Superior temporal gyrus (tissue), 1 donor: ENCODE results near the gene LOXL1.
A peak's percentile ranks its signal among the peaks of the same experiment; 100 is the strongest.
"Not testable (repeated sequence)": the region's sequence is repeated elsewhere in the genome, so short reads cannot be mapped to it uniquely, and the experiment has no call there.

Source experiments
- DNase-seq: peaks from one replicate; pipeline ENCODE4 v3.0.0-alpha.2; 2016; ENCODE audit errors: extremely low spot score

The LOXL1 gene

DNA sequence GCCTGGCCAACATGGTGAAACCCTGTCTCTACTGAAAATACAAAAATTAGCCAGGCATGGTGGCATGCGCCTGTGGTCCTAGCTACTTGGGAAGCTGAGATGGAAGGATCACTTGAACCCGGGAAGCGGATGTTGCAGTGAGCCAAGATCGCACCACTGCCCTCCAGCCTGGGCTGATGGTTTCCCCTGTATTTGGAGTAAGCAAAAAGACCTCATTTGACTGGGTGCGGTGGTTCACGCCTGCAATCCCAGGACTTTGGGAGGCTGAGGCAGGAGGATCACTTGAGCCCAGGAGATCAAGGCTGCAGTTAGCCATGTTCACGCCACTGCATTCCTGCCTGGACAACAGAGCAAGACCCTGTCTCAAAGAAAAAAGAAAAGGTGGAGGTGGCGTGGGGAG, 12.3 kb downstream of the LOXL1 start:
- not testable (repeated sequence) for DNase-seq

DNA sequence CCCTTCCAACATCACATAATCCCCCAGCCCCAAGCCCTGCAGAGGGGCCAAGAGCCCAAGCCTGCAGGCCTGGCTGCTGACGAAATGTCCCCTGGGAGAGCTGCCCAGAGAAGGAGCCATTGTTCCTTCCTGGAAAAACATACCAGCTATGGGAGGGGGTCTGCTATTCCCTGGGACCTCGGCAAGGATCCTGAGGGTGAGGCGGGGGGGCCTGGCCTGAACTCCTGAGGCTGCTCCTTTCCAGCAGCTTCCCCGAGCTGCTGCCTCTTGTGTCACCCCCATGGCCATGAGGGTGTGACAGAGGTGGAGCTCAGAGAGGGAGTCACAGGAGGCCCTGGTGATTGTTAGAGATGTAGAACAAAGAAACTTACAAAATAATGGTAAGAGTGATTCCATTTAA, 12.9 kb downstream of the LOXL1 start:
- DNase-seq = no peak

DNA sequence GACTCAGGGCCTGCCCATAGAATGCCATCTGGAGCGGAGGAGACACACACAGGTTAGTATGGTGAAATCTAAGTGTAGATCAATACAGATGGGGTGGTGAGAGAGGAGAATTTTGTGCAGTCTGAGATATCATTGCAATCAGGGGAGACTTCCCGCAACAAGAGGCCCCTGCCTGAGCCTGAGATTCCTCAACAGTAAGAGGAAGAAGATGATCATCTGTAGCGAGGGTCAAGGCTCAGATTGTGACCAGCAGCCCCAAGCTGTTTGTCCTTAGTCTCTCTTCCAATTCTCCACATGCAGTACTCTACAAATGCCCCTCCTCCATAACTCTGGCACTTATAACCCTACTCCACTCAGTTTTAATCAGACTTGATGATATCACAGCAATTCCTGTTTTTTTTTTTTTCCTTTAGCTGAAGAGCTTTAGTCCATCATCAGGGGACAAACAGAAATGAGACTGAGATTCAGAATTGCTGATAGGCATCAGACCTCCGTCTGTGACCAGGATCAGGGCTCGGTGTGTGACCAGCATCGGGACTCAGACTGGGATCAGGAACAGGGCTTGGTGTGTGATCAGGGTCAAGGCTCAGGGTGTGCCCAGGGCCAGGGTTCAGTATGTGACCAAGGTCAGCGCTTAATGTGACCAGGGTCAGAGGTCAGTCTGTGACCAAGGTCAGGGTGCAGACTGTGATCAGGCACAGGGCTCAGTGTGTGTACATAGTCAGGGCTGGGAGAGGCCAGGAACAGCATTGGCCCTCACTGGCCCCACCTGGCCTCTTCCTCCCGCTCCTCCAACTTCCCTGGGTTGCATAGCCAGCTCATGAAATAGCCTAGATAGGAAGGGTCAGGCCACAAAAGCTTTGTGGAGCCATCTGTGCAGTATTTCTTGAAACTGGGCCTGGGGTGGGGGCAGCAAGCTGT, 14.1 kb downstream of the LOXL1 start:
- no peak for DNase-seq

DNA sequence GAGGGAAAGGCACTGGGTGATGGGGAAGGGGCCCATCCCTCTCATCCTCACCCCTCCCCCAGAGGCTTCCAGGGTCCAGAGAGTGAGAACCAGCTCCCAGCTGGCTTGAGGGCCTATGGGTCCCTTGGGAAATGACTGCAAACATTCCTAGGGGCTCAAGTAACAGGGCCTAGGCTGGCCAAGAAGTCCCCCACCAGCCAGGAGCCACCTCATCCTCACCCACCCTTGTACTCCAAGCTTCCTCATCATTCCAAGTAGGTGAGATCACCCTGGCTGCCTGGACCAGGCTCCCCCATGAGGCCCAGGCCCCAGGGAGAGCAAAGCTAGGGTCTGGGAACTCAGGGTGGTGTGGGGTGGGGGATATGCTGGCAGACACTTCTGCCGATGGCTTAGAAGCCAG, 14.8 kb downstream of the LOXL1 start:
- DNase-seq = no peak

DNA sequence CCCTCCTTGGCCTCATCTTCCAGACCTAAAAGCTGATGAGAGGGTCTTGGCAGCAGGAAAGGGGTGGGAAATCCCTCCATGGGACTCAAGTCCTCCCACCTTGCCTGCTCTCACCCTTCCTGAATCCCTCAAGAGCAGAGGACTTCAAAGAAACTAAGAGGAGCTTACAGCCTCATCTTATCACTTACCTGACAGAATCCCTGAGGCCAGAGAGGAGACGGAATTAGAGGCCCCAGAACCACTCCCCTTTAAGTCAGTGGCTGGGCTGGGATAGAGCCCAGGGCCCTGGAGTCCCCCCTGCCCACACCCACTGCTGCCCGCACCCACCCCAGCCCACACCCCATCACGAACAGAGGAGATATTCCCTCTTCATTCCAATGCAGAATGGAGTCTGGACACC, 15.2 kb downstream of the LOXL1 start:
- no peak for DNase-seq

DNA sequence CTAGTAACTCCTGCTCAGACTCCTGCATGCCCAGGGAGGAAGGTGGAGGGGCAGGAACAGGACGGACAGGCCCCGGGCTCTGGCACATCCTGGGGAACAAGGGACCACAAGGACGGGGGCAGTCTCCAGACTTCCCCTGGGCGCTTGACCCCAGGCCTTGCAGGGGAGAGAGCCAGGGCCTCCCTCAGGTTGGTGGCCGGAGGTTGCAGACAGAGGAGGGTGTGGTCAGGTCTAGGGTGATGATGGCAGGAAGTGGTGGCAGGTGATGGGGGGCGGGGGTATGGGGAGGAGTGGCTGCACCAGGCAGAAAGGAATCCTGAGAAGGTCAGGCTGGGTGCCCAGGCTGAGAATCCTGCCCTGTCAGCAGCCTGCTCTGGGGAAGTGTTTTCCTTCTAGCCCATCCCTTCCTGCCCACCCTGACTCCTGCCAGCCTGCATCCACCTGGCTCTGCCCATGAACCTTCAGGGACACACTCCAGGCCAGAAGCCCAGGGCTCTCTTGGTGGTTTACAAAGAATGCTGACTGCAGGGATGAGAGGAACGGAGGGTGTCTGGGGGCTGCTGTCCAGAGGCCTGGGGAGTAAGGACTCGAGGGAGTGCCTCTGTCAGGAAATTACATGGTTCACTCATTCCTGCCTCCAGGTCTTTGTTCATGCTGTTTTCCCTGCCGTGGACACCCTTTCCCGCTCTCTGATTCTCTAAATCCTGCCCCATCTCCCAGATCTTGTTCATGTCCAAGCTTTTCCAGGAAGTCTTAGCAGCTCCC, 15.8 kb downstream of the LOXL1 start:
- DNase-seq = no peak

DNA sequence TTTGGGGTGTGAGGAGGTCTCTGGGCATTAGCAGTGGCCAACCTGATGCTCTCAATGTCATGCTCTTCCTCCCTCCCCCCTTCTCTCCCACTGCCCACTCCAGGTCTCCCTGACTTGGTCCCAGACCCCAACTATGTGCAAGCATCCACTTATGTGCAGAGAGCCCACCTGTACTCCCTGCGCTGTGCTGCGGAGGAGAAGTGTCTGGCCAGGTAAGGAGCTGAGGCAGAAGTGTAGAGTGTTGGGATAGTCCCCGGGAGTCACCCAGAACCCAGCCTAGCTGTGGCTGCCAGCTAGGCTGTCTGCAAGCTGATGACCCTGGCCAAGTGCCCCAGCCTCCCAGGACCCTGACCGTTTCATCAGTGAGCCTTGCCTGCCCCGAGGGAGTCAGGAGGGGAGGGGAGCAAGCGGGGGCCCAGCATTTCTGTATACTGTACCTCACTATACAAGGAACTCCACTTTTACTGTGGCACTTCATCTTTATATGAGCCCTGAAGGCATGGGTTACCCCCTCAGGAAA, 16.5 kb downstream of the LOXL1 start:
- DNase-seq = no peak

DNA sequence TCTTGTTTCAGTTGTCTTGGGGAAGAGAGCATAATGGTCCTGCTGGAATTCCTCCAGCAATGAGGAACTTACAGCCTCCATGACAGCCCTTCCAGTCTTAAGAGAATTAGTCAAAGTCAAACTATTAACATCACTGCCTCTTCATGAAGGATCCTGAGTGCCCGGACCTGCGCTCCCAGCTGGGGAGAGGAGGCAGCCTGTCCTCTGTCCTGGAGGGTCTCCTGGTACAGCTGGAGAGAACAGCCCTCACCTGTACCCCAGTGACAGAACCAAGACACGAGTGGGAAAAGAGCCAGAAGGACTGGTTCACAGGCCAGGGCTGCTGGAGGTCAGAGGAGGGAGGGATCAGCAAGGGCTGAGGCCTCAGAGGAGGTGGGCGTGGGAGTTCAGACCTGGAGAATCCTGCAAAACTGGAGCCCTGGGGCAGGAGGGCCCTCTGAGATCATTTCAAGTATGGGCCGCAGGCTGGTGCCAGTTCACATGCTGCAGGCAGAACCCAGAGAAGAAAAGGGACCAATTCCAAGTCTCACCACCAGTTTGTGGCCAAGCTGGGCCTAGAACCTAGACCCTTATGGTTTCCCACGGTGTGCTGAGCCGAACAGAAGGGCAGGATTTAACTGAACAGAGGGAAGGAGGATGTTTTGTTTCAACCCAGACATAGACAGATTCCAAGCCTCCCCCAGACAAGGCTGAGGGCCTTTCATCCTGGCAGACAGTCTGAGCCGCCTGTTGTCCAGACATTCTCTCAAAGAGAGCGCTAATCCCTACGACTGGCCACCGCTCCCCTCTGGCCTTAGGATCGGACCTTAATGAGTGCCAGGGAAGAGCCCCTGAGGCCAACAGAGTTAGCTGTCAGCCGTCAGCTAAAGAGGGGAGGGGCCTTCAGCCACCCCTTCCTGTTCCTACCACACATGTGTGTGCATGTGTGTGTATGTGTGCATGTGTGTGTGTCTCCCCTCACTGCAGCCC, 18.2 kb downstream of the LOXL1 start:
- DNase-seq = no peak

DNA sequence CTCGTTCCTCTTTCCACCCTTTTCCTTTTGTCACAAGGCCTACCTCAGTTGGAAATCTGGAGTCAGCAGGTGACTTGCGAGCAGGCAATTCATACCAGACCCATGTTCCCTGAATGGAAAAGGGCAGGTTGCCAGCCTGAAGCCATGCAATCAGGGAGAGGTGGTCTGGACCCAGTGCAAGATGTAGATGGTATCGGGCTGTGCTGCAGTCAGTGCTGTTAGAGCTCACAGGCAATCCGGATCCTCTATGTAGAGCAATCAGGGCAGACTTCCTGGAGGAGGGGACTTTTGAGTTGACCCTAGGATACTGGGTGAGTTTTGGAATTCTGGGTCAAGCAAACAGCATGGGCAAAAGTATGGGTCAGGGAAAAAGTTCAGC, 18.9 kb downstream of the LOXL1 start:
- no peak for DNase-seq

DNA sequence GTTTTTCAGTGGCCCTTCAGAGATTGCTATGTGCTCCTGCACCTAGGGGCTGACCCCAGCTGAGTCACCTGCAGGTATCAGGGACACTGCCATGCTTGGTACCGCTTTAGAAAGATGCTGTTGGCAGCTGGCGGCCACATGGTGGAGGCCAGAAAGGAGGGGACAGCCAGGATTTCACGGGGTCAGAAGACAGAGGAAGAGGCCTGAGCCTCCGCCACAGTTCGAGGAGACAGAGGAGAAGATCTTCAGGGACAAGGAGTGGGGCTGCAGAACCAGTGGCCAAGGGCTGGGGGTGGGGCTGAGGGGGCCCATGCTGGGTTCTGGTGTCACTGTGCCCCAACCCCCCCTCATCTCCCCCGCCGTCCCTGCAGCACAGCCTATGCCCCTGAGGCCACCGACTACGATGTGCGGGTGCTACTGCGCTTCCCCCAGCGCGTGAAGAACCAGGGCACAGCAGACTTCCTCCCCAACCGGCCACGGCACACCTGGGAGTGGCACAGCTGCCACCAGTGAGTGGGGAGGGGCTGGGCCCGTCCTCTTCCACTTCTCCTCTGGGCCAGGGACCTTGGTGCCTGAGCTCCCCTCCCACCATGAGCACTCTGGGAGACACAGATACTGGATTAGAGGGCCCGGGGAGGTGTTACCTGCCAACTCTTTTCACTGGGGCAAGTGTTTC, 19.9 kb downstream of the LOXL1 start:
- DNase-seq = no peak

DNA sequence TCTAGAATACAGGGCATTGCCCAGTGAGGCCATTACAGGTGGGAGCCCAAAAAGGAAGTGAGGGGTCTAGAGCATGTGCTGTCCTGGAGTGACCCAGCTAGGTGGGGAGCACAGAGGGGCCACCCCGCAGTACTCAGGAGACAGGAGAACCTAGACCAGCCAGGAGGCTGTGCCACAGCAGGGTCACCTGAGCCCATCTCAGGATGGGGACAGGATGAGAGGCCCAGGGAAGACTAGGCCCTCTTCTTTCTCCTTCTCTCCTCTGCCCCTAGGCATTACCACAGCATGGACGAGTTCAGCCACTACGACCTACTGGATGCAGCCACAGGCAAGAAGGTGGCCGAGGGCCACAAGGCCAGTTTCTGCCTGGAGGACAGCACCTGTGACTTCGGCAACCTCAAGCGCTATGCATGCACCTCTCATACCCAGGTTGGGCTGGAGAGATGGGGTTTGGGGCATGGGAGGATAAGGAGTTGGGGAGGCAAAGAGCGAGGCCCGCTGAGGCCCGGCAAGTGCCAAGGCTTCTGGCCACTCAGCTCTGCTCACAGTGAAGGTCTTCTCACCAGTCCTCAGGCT, 20.6 kb downstream of the LOXL1 start:
- DNase-seq = no peak

DNA sequence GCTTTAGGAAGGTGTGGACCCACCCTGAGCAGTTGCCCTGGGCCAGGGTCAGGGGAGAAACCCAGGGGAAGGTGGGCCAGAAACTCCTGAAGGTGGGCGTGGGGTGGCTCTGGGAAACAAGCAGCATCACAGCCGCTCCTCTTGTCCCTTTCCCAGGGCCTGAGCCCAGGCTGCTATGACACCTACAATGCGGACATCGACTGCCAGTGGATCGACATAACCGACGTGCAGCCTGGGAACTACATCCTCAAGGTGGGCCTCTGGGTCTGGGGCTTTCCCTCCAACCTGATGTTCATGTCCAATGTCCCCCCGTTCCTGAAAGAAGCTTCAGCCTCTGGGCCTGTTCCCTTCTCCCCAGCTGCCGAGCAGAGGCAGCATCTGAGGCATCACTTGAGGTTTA, 21.4 kb downstream of the LOXL1 start:
- DNase-seq = no peak

DNA sequence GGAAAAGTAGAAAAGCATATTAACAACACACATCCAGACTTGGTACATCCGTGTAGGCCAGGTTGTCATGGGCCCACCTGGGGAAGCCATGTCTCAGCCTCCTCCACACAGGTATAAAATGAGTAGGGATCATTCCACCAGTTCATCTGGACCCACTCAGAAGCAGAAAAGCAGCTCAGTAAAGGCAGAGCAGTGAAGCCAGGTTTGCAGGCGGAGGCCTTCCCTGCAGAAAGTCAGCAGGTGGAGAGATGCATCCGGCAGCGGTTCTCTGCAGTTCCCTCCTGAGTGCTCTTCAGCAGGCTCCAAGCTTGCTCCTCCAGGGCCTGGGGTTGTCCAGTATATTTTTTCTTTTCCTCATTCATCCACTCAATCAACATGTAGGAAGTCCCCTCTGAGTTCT, 22.1 kb downstream of the LOXL1 start:
- DNase-seq = no peak

DNA sequence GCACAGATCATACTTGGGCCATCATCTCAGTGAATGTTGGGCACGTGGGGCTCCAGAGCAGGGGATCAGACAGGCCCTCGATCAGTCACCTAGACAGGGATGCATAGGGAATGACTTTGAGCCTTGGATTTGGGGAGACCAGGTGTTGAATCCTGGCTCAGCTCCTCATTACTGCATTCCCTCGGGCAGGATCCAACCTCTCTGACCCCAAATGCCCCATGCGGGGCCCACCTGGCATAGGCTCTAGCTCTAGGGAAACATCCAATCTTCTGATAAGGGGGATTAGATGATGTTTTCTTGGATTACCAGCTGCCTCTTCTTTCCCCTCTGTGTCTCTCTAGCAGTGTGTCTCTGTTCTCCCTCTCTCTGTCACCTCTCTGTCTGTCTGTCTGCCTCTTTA, 22.7 kb downstream of the LOXL1 start:
- no peak for DNase-seq

DNA sequence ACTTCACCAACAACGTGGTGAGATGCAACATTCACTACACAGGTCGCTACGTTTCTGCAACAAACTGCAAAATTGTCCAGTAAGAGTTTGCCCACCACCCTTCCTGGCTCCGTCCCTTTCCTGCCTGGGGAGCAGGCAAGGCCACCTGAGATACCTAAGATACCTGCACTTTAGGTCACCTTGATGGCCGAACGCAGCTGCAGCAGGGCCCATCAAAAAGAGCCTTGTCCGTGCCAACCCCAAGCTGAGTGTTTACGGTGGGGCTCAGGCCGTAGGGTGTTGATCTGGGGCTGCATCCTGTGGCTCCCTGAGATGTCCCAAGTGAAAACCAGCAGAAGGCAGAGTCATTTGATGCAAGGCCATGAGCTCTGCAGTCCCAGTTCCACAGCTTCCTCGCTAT, 23.2 kb downstream of the LOXL1 start:
- DNase-seq = no peak

DNA sequence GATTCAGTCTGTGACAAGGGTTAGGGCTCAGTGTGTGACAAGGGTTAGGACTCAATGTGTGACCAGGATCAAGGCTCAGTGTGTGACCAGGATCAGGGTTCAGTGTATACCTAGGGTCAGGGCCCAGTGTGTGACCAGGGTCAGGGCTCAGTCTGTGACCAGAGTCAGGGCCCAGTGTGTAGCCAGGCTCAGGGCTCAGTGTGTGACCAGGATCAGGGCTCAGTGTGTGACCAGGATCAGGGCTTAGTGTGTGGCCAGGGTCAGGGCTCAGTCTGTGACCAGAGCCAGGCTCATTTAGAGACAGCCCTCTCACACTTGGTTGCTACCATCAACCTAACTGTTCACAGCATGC, 24.2 kb downstream of the LOXL1 start:
- peak; percentile 3 for DNase-seq

DNA sequence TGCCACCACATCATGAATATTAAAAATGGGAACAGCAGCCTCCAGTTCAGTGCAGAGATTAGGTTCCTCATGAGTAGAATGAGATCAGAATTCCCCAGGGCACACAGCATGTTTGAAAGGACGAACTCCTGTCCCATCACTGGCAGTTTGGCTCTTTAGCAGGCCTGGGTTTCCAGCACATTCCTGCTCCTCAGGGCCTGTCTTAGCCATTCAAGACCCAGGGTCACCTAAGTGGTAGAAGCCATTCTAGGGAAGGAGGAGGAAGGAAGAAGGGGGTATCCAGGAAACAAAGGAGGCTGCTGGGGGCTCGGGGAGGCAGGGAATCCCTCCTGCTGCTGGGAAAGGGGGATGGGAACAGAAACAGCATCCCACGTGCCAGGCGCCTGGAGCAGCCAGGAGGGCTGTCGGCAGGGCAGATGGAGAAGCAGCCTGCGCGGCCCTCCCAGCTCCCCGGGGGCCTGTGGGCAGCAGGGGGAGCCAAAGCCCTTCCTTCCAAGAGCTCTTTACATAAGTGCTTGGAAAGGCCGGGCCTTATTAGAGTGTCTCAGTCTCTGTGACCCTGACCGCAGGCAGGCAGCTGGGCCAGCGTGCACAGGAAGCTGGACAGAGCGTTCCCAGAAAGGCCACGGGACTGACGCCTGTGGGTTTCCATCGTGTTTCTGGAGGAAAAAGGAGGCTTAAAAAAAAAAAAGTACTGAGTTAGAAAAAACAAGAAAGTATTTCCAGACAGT, 24.7 kb downstream of the LOXL1 start:
- DNase-seq = peak; percentile 85

DNA sequence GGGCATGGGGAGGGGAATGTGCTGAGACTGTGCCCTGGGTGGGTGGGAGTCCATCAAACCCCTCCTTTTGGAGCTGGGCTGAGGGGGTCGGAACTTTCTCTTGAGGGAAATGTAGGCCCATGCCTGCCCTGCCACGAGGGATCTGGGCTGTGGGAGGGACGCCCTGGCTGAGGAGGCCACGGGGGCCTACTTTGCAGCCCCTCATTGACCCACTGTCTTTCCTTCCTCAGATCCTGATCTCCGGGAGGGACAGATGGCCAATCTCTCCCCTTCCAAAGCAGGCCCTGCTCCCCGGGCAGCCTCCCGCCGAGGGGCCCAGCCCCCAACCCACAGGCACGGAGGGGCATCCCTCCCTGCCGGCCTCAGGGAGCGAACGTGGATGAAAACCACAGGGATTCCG, 25.3 kb downstream of the LOXL1 start:
- no peak for DNase-seq

DNA sequence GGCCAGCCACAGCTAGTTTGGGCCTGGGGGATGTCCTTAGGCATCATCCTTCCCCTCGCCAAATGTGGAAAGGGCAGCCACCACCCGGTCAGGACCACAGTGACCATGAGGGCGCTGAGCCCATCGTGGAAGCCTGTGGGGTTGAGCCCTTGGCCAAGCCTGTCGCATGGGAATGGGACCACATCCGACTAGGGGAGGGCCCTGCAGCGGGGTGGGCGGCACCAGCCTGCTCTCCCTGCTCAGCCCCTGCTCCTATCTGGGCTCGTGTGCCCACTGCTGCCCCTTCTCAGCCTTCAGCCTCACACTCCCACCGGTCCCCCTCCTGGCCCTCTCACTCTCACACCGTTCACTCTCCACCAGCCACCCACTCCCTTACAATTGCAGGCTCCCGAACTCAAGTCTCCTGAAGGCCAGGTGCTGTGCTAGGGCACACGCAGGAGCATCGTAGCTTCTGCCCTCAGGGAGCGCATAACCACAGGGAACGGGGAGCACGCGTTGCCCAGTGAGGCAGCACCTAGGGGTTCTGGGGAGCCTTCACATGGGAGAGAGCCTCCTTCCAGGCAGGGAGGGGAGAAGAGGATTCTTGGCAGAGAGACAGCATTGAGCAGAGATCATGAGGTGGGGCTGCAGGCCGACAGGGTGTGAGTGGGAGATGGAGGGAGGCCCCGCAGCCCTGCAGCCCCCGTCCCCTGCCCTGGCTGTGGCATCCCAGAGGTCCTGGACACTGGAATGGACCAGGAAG, 26.1 kb downstream of the LOXL1 start:
- DNase-seq = no peak
